ENCODE data around the gene TNIK. TPM values are rescaled to one million over a fixed set of nuclear protein-coding genes. Genes with fewer than 3 reads are reported as not detected.
"Not testable (repeated sequence)": the region's sequence is repeated elsewhere in the genome, so short reads cannot be mapped to it uniquely, and the experiment has no call there.

Gene TNIK
- total RNA-seq, 4 donors from 2014 or later, result 32.9 to 41.7 (median 38.0) TPM

DNA sequence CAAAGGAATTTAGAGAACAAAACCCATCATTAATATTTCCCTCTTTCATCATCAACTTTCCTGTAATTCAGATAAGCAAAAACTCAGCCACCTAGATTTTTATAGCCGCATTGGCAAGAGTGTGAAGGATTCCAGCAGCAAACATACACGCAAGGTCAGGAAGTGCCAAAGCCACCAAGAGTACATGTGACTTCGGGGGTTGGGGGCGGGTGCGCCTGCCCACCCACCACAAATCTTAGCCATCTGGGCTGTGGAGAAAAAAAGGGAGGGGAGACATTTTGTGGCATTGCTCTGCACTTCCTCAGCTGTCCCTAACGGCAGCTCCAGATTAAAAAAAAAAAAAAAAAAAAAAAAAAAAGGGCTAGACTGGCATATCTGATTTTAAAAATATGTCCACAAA is 148.4 kb downstream of the TNIK start:
- Histone ChIP-seq H3K27ac (no peak overlapping the region), H3K36me3 (no peaks in the 10 kb centered on the region), H3K4me1 (peaks cover 0 to 29% (median 3%) of the 10 kb centered on the region in 3 donors), H3K9me3 (no peaks in the 10 kb centered on the region), H3K4me3 (no peak overlapping the region), H3K27me3 (no peaks in the 10 kb centered on the region)
- ATAC-seq, result no peak
- no peak for TF ChIP-seq POLR2AphosphoS5 (IDR thresholded peaks at IDR 0.05)
- TF ChIP-seq, protein P1, sequence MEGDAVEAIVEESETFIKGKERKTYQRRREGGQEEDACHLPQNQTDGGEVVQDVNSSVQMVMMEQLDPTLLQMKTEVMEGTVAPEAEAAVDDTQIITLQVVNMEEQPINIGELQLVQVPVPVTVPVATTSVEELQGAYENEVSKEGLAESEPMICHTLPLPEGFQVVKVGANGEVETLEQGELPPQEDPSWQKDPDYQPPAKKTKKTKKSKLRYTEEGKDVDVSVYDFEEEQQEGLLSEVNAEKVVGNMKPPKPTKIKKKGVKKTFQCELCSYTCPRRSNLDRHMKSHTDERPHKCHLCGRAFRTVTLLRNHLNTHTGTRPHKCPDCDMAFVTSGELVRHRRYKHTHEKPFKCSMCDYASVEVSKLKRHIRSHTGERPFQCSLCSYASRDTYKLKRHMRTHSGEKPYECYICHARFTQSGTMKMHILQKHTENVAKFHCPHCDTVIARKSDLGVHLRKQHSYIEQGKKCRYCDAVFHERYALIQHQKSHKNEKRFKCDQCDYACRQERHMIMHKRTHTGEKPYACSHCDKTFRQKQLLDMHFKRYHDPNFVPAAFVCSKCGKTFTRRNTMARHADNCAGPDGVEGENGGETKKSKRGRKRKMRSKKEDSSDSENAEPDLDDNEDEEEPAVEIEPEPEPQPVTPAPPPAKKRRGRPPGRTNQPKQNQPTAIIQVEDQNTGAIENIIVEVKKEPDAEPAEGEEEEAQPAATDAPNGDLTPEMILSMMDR (IDR thresholded peaks at IDR 0.05), result no peak
- TF ChIP-seq POLR2A (IDR thresholded peaks at IDR 0.05), result no peak
- TF ChIP-seq EP300 (IDR thresholded peaks at IDR 0.05), result no peak
- 63 to 81% methylated on average over 2 to 4 of the region's 6 CpGs for WGBS, 2 donors (ENCODE audit: low coverage in 1 of 2)

DNA sequence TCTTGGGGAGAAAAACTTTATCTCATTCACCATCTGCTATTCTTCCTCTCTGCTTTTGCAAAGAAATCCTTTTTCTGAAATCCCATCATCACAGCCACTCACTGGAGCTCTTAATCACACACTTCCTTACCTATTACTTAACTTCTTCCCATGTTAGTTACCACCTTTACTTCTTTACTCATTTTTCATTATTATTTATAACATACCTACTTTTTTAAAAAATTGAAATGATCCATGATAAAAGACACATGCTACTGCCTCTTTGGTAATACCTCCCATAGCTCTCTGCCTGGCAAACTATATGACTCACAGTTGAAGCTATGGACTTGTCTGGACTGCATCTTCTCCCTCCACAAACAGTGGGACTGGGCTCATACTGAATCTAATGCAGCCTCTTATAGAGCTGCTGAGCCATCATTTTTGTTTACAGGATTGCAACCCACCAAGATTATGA is 150.3 kb downstream of the TNIK start:
- H3K4me3 ChIP-seq, result no peak overlapping the region
- H3K27me3 ChIP-seq, result no peaks in the 10 kb centered on the region
- no peak overlapping the region for H3K27ac ChIP-seq
- H3K36me3 ChIP-seq, result no peaks in the 10 kb centered on the region
- ATAC-seq, result no peak
- TF ChIP-seq POLR2AphosphoS5 (IDR thresholded peaks at IDR 0.05) (no peak), POLR2A (IDR thresholded peaks at IDR 0.05) (no peak), EP300 (IDR thresholded peaks at IDR 0.05) (no peak)
- TF ChIP-seq, protein P1 (IDR thresholded peaks at IDR 0.05), result no peak
- no peaks in the 10 kb centered on the region for H3K9me3 ChIP-seq
- H3K4me1 ChIP-seq, result peaks cover 0 to 48% (median 3%) of the 10 kb centered on the region in 3 donors

DNA sequence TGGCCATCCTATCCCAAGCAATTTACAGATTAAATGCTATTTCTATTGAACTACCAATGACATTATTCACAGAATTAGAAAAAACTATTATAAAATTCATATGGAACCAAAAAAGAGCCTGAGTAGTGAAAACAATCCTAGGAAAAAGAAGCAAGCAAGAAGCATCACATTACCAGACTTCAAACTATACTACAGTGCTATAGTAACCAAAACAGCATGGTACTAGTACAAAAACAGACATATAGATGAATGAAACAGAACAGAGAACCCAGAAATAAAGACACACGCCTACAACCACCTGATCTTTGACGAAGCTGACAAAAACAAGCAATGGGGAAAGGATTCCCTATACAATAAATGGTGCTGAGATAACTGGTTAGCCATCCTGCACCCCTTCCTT is 152.2 kb downstream of the TNIK start:
- Histone ChIP-seq H3K9me3 (no peaks in the 10 kb centered on the region), H3K36me3 (no peaks in the 10 kb centered on the region), H3K27ac (peak overlapping the region in 1 of 4 donors; percentile 78), H3K27me3 (no peaks in the 10 kb centered on the region), H3K4me3 (no peak overlapping the region), H3K4me1 (peaks cover 0 to 46% (median 3%) of the 10 kb centered on the region in 3 donors)
- TF ChIP-seq, protein P1 (IDR thresholded peaks at IDR 0.05), result no peak
- TF ChIP-seq EP300 (IDR thresholded peaks at IDR 0.05), result no peak
- no peak for TF ChIP-seq POLR2AphosphoS5 (IDR thresholded peaks at IDR 0.05)
- TF ChIP-seq POLR2A (IDR thresholded peaks at IDR 0.05), result no peak
- ATAC-seq, result no peak
- WGBS, 2 donors (ENCODE audit: low coverage in 1 of 2), result 50 to 92% methylated on average over 2 of the region's 2 CpGs

DNA sequence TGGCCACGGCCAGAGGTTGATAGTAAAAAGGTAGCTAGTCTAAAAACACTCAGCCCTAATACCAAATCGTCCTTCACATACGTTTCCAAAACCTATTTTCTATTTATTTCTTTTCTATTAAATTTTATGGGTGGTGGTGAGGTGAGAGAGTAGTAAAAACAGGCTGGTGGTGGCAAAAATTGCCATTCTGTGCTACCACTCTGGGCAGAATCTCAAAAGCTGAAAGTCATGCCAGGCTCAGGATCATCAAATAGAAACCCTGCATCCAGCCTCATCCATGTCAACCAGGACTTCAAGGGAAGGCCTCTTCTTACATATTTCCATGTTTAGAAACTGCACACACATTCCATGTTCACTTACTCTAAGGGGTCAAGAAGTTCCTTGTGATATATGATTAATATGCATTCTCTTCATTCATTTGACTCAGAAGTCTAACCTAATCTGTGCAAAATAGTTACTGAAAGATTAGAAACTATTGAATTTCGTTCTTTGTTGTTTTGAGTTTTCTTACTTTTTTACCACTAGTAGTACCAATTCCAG is 153.1 kb downstream of the TNIK start:
- TF ChIP-seq POLR2AphosphoS5 (IDR thresholded peaks at IDR 0.05), result no peak
- no peak for TF ChIP-seq EP300 (IDR thresholded peaks at IDR 0.05)
- TF ChIP-seq, protein P1 (IDR thresholded peaks at IDR 0.05), result no peak
- no peak for TF ChIP-seq POLR2A (IDR thresholded peaks at IDR 0.05)
- H3K9me3 ChIP-seq, result no peaks in the 10 kb centered on the region
- no peaks in the 10 kb centered on the region for H3K36me3 ChIP-seq
- peak overlapping the region; percentile 20 to 21 for H3K4me3 ChIP-seq
- ATAC-seq, result peak; percentile 7
- H3K27ac ChIP-seq, result peak overlapping the region; percentile 74 to 80 (median 77)
- WGBS, 2 donors (ENCODE audit: low coverage in 1 of 2), result 15 to 39% methylated on average over 4 of the region's 4 CpGs
- H3K27me3 ChIP-seq, result no peaks in the 10 kb centered on the region
- H3K4me1 ChIP-seq, result peaks cover 0 to 39% (median 3%) of the 10 kb centered on the region in 3 donors

GRCh38 chr3:171306631-171307030 is 153.6 kb downstream of the TNIK start:
- 4% methylated on average over 6 of the region's 6 CpGs for WGBS, 2 donors (ENCODE audit: low coverage in 1 of 2)
- Histone ChIP-seq H3K27me3 (no peaks in the 10 kb centered on the region), H3K36me3 (no peaks in the 10 kb centered on the region), H3K4me1 (peaks cover 0 to 43% (median 3%) of the 10 kb centered on the region in 3 donors), H3K4me3 (peak overlapping the region; percentile 20 to 21), H3K9me3 (no peaks in the 10 kb centered on the region), H3K27ac (peak overlapping the region; percentile 74 to 80 (median 77))
- ATAC-seq, result peak; percentile 85
- TF ChIP-seq POLR2AphosphoS5 (IDR thresholded peaks at IDR 0.05) (peak; percentile 86), EP300 (IDR thresholded peaks at IDR 0.05) (no peak)

- 82 to 83% methylated on average over 1 to 3 of the region's 3 CpGs for WGBS, 2 donors (ENCODE audit: low coverage in 1 of 2)
- H3K36me3 ChIP-seq, H3K4me3 ChIP-seq, ATAC-seq, H3K27me3 ChIP-seq, H3K9me3 ChIP-seq: not testable (repeated sequence)
- Histone ChIP-seq H3K4me1 (peaks cover 0 to 51% (median 3%) of the 10 kb centered on the region in 3 donors), H3K27ac (peak overlapping the region; percentile 74 to 80 (median 77))
Observed at GRCh38 chr3:171305823-171306222, 154.4 kb downstream of the TNIK start.

DNA sequence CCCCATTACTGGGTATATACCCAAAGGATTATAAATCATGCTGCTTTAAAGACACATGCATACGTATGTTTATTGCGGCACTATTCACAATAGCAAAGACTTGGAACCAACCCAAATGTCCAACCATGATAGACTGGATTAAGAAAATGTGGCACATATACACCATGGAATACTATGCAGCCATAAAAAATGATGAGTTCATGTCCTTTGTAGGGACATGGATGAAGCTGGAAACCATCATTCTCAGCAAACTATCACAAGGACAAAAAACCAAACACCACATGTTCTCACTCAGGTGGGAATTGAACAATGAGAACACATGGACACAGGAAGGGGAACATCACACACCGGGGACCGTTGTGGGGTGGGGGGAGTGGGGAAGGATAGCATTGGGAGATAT is 155.7 kb downstream of the TNIK start:
- WGBS, 2 donors (ENCODE audit: low coverage in 1 of 2), result 92 to 100% methylated on average over 2 of the region's 4 CpGs
- not testable (repeated sequence) for H3K27me3 ChIP-seq, H3K9me3 ChIP-seq, ATAC-seq, H3K4me3 ChIP-seq, H3K36me3 ChIP-seq
- peaks cover 0 to 45% (median 3%) of the 10 kb centered on the region in 3 donors for H3K4me1 ChIP-seq
- peak overlapping the region in 2 of 4 donors; percentile 76 to 78 for H3K27ac ChIP-seq

- H3K36me3 ChIP-seq, H3K27me3 ChIP-seq, H3K9me3 ChIP-seq, ATAC-seq, H3K4me3 ChIP-seq: not testable (repeated sequence)
- no CpG with 5 or more reads among the region's 1 CpG for WGBS, 2 donors (ENCODE audit: low coverage in 1 of 2)
- Histone ChIP-seq H3K27ac (peak overlapping the region in 3 of 4 donors; percentile 14 to 59 (median 48)), H3K4me1 (peaks cover 0 to 44% (median 3%) of the 10 kb centered on the region in 3 donors)
Observed at GRCh38 chr3:171304017-171304416, 156.2 kb downstream of the TNIK start.

Measured in gastroesophageal sphincter (tissue), 4 donors.